Esophagus squamous epithelium (tissue), 4 donors: ENCODE data around the gene ROR2.

Experiments used
- CTCF ChIP-seq, 6 experiments: fragments of 450-650 bp in 4 of 6; fragments of 200-600 bp in 2 of 6; sonication (generic) in 2 of 6; IDR thresholded peaks; one replicate each; pipeline ENCODE4 v1.5.1; 2016 to 2019; ENCODE audit warnings: antibody characterized with exemption in 6 of 6, mild to moderate bottlenecking in 4 of 6, moderate library complexity in 4 of 6
- POLR2A ChIP-seq, 4 donors: fragments of 450-650 bp; IDR thresholded peaks; one replicate each; pipeline ENCODE4 v1.6.1; 2017; ENCODE audit warnings: antibody characterized with exemption in 4 of 4, mild to moderate bottlenecking in 4 of 4, moderate library complexity in 3 of 4

- TF ChIP-seq CTCF (IDR thresholded peaks at IDR 0.05) (no peak), POLR2A (IDR thresholded peaks at IDR 0.05) (no peak)
These were observed 199.7 kb downstream of the ROR2 start for GRCh38 chr9:91750343-91750742.
